ENCODE measurements around the gene SREK1. TPM values are rescaled to one million over a fixed set of nuclear protein-coding genes. Genes with fewer than 3 reads are reported as not detected.

SREK1 gene
- total RNA-seq, 1 experiment from 2014 or later = 95.9 TPM

GRCh38 chr5:66230551-66230950 is 86.5 kb downstream of the SREK1 start:
- Histone ChIP-seq H3K27ac (ENCODE audit: low read depth, low read length, poor library complexity, severe bottlenecking) (no peak overlapping the region), H3K4me1 (ENCODE audit: insufficient read depth, low read length, poor library complexity, severe bottlenecking) (no peaks in the 10 kb centered on the region), H3K36me3 (ENCODE audit: insufficient read depth, low read length, poor library complexity, severe bottlenecking) (no peaks in the 10 kb centered on the region), H3K27me3 (replicated peaks; ENCODE audit: insufficient read depth, low read depth, low read length, poor library complexity) (no peaks in the 10 kb centered on the region), H3K4me3 (ENCODE audit: low read depth, low read length, poor library complexity, severe bottlenecking) (no peak overlapping the region), H3K9me3 (ENCODE audit: low read depth, low read length, poor library complexity, severe bottlenecking) (no peaks in the 10 kb centered on the region)
- intact Hi-C loops (cut with micrococcal nuclease; ENCODE audit: unreplicated experiment) = no loop called here
- no TSS peak for BruUV-seq (replicated peaks)
- DNase-seq (ENCODE audit: low spot score) = no peak
- TF ChIP-seq, protein P1, sequence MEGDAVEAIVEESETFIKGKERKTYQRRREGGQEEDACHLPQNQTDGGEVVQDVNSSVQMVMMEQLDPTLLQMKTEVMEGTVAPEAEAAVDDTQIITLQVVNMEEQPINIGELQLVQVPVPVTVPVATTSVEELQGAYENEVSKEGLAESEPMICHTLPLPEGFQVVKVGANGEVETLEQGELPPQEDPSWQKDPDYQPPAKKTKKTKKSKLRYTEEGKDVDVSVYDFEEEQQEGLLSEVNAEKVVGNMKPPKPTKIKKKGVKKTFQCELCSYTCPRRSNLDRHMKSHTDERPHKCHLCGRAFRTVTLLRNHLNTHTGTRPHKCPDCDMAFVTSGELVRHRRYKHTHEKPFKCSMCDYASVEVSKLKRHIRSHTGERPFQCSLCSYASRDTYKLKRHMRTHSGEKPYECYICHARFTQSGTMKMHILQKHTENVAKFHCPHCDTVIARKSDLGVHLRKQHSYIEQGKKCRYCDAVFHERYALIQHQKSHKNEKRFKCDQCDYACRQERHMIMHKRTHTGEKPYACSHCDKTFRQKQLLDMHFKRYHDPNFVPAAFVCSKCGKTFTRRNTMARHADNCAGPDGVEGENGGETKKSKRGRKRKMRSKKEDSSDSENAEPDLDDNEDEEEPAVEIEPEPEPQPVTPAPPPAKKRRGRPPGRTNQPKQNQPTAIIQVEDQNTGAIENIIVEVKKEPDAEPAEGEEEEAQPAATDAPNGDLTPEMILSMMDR (conservative IDR thresholded peaks at IDR 0.05; ENCODE audit: low read depth, low read length) = no peak
- no peak for TF ChIP-seq EZH2 (IDR thresholded peaks at IDR 0.05; ENCODE audit: borderline replicate concordance, low read depth, low read length, poor library complexity, severe bottlenecking)
- ChIA-PET CTCF (no interaction called here), POLR2A (ENCODE audit: low non-redundant PET) (no interaction called here)

DNA sequence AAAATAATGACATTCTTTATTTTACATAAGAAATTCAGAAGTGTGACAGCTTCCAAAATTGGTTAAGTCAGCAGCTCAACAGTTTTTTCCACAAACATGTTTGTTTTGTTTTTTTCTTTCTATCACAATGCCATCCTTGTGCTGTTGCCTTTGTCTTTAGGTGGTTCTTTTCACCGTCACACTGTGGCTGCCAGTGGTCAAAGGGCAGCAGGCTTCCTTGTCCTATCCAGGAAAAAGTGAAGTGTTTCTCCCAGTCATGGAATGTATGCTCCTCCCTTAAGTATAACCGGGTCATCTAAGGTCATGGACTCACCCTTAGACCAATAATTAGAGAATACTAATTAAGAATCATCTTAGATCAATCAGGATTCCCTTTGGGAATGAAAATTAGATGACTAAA is 87.4 kb downstream of the SREK1 start:
- Histone ChIP-seq H3K27ac (ENCODE audit: low read depth, low read length, poor library complexity, severe bottlenecking) (no peak overlapping the region), H3K9me3 (ENCODE audit: low read depth, low read length, poor library complexity, severe bottlenecking) (no peaks in the 10 kb centered on the region), H3K4me3 (ENCODE audit: low read depth, low read length, poor library complexity, severe bottlenecking) (no peak overlapping the region), H3K27me3 (replicated peaks; ENCODE audit: insufficient read depth, low read depth, low read length, poor library complexity) (no peaks in the 10 kb centered on the region), H3K36me3 (ENCODE audit: insufficient read depth, low read length, poor library complexity, severe bottlenecking) (no peaks in the 10 kb centered on the region), H3K4me1 (ENCODE audit: insufficient read depth, low read length, poor library complexity, severe bottlenecking) (no peaks in the 10 kb centered on the region)
- TF ChIP-seq, protein P1 (conservative IDR thresholded peaks at IDR 0.05; ENCODE audit: low read depth, low read length) = no peak
- no peak for TF ChIP-seq EZH2 (IDR thresholded peaks at IDR 0.05; ENCODE audit: borderline replicate concordance, low read depth, low read length, poor library complexity, severe bottlenecking)
- ChIA-PET CTCF (no interaction called here), POLR2A (ENCODE audit: low non-redundant PET) (no interaction called here)
- intact Hi-C loops (cut with micrococcal nuclease; ENCODE audit: unreplicated experiment) = no loop called here
- no TSS peak for BruUV-seq (replicated peaks)
- no peak for DNase-seq (ENCODE audit: low spot score)

DNA sequence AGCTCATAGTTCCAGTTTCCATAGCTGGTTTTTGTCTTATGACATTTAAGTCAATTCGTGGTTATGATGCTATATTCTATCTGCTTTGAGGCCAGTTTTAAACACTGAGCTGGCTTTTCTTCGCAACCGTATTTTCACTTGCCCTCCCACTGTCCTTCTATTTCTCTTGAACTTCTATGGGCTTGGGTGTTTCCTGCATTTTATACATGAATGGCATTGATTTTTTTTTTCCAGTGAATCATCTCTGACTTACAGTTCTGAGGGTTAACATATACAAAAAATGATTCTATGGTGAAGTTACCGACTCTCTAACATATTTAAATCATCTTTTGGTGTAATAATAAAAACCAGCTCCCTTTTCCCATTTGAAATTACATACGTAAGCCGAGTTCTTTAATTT is 88.2 kb downstream of the SREK1 start:
- intact Hi-C loops (cut with micrococcal nuclease; ENCODE audit: unreplicated experiment) = no loop called here
- no peak overlapping the region for H3K4me3 ChIP-seq (ENCODE audit: low read depth, low read length, poor library complexity, severe bottlenecking)
- no TSS peak for BruUV-seq (replicated peaks)
- TF ChIP-seq EZH2 (IDR thresholded peaks at IDR 0.05; ENCODE audit: borderline replicate concordance, low read depth, low read length, poor library complexity, severe bottlenecking) = no peak
- TF ChIP-seq, protein P1 (conservative IDR thresholded peaks at IDR 0.05; ENCODE audit: low read depth, low read length) = no peak
- no peaks in the 10 kb centered on the region for H3K36me3 ChIP-seq (ENCODE audit: insufficient read depth, low read length, poor library complexity, severe bottlenecking)
- ChIA-PET CTCF (no interaction called here), POLR2A (ENCODE audit: low non-redundant PET) (no interaction called here)
- no peaks in the 10 kb centered on the region for H3K9me3 ChIP-seq (ENCODE audit: low read depth, low read length, poor library complexity, severe bottlenecking)
- no peaks in the 10 kb centered on the region for H3K27me3 ChIP-seq (replicated peaks; ENCODE audit: insufficient read depth, low read depth, low read length, poor library complexity)
- DNase-seq (ENCODE audit: low spot score) = no peak
- H3K27ac ChIP-seq (ENCODE audit: low read depth, low read length, poor library complexity, severe bottlenecking) = no peak overlapping the region
- H3K4me1 ChIP-seq (ENCODE audit: insufficient read depth, low read length, poor library complexity, severe bottlenecking) = no peaks in the 10 kb centered on the region
